COLO668 (cell line): ENCODE results near the gene AKAP8L.
"Not testable (repeated sequence)": the region's sequence is repeated elsewhere in the genome, so short reads cannot be mapped to it uniquely, and the experiment has no call there.

Experiments used
- DNase-seq: peaks from one replicate; lab custom pipeline; 2025; ENCODE audit not compliant: unreplicated experiment; lab: John Stamatoyannopoulos, UW

AKAP8L gene

GRCh38 chr19:15418231-15418578, 583 bp downstream of the AKAP8L start:
- DNase-seq = peak; percentile 43

GRCh38 chr19:15417699-15418098, 1.1 kb downstream of the AKAP8L start:
- DNase-seq = peak; percentile 8

GRCh38 chr19:15412832-15413231, 6.0 kb downstream of the AKAP8L start:
- no peak for DNase-seq

- DNase-seq = not testable (repeated sequence)
These were observed 7.4 kb downstream of the AKAP8L start for GRCh38 chr19:15411351-15411750.

- DNase-seq = no peak
These were observed 14.0 kb downstream of the AKAP8L start for GRCh38 chr19:15404780-15405211.

GRCh38 chr19:15404097-15404779, 14.6 kb downstream of the AKAP8L start:
- DNase-seq = no peak

GRCh38 chr19:15403151-15403531, 15.6 kb downstream of the AKAP8L start:
- DNase-seq = no peak

- no peak for DNase-seq
These were observed 16.2 kb downstream of the AKAP8L start for GRCh38 chr19:15402411-15403150.

GRCh38 chr19:15401397-15401710, 17.4 kb downstream of the AKAP8L start:
- no peak for DNase-seq

GRCh38 chr19:15400521-15401396, 18.0 kb downstream of the AKAP8L start:
- DNase-seq = no peak

GRCh38 chr19:15399635-15400034, 19.2 kb downstream of the AKAP8L start:
- no peak for DNase-seq

- DNase-seq = no peak
These were observed 19.6 kb downstream of the AKAP8L start for GRCh38 chr19:15399234-15399515.

GRCh38 chr19:15398501-15399233, 20.1 kb downstream of the AKAP8L start:
- no peak for DNase-seq

GRCh38 chr19:15397782-15398181, 21.0 kb downstream of the AKAP8L start:
- no peak for DNase-seq

- no peak for DNase-seq
These were observed 21.6 kb downstream of the AKAP8L start for GRCh38 chr19:15397236-15397635.

- DNase-seq = no peak
These were observed 22.4 kb downstream of the AKAP8L start for GRCh38 chr19:15396436-15396835.

GRCh38 chr19:15395251-15395650, 23.5 kb downstream of the AKAP8L start:
- DNase-seq = not testable (repeated sequence)

GRCh38 chr19:15394426-15394825, 24.4 kb downstream of the AKAP8L start:
- DNase-seq = no peak

- DNase-seq = no peak
These were observed 24.8 kb downstream of the AKAP8L start for GRCh38 chr19:15393963-15394362.

- no peak for DNase-seq
These were observed 28.0 kb downstream of the AKAP8L start for GRCh38 chr19:15390814-15391213.

- no peak for DNase-seq
These were observed 36.9 kb downstream of the AKAP8L start for GRCh38 chr19:15381864-15382263.
